CD4-positive, alpha-beta memory T cell (primary cell): ENCODE results near the gene CDKN2B. TPM values are rescaled to one million over a fixed set of nuclear protein-coding genes. Genes with fewer than 3 reads are reported as not detected.
"Not testable (repeated sequence)": the region's sequence is repeated elsewhere in the genome, so short reads cannot be mapped to it uniquely, and the experiment has no call there.

Source experiments
- CTCF ChIA-PET: fragments of 350-600 bp; sonication (Branson Sonifier 250); formaldehyde crosslinking; loops from one replicate; lab custom pipeline; 2021; ENCODE audit warnings: inconsistent platforms; ENCODE audit not compliant: partially characterized antibody; lab: Charles Lee
- POLR2A ChIA-PET: fragments of 350-600 bp; sonication (Branson Sonifier 250); formaldehyde crosslinking; loops from one replicate; lab custom pipeline; 2021; ENCODE audit not compliant: partially characterized antibody; lab: Charles Lee
- DNase-seq, 5 donors: peaks; one replicate each; pipeline versions ENCODE4 v3.0.0 to v3.0.0-alpha.2; 2020 to 2022; ENCODE audit warnings: mixed read lengths in 1 of 5
- H3K27ac ChIP-seq: one replicate; pipeline ENCODE4 v1.7.0; 2013; ENCODE audit warnings: low read depth, low read length
- H3K27me3 ChIP-seq: 2 replicates; pipeline ENCODE4 v1.7.0; 2013; ENCODE audit warnings: mild to moderate bottlenecking, low read length, moderate library complexity; ENCODE audit not compliant: insufficient read depth
- H3K36me3 ChIP-seq: 2 replicates; pipeline ENCODE4 v1.7.0; 2013; ENCODE audit warnings: mild to moderate bottlenecking, low read length, moderate library complexity; ENCODE audit not compliant: insufficient read depth
- H3K4me1 ChIP-seq: 2 replicates; pipeline ENCODE4 v1.7.0; 2013; ENCODE audit warnings: mild to moderate bottlenecking, low read length, moderate library complexity; ENCODE audit not compliant: insufficient read depth
- H3K4me3 ChIP-seq, 2 donors: one replicate each; pipeline ENCODE4 v1.7.0; 2013; ENCODE audit warnings: low read length in 2 of 2, mild to moderate bottlenecking in 1 of 2
- H3K9me3 ChIP-seq, 2 donors: one replicate each; pipeline ENCODE4 v1.7.0; 2013; ENCODE audit warnings: low read length in 2 of 2, control low read depth in 1 of 2; ENCODE audit not compliant: control insufficient read depth in 1 of 2
- H3K27ac Mint-ChIP-seq, 7 donors: one replicate each; pipeline ENCODE4 v1.8.0; 2020 to 2021; ENCODE audit warnings: mixed read lengths in 7 of 7, mild to moderate bottlenecking in 6 of 7, inconsistent platforms in 3 of 7, moderate library complexity in 3 of 7
- H3K27me3 Mint-ChIP-seq, 2 donors: one replicate each; pipeline ENCODE4 v1.8.0; 2020 to 2021; ENCODE audit warnings: mixed read lengths in 2 of 2
- H3K36me3 Mint-ChIP-seq, 2 donors: one replicate each; pipeline ENCODE4 v1.8.0; 2020 to 2021; ENCODE audit warnings: mixed read lengths in 2 of 2, inconsistent platforms in 1 of 2, mild to moderate bottlenecking in 1 of 2
- H3K4me1 Mint-ChIP-seq, 4 donors: one replicate each; pipeline ENCODE4 v1.8.0; 2020 to 2021; ENCODE audit warnings: mixed read lengths in 4 of 4, mild to moderate bottlenecking in 1 of 4
- H3K4me3 Mint-ChIP-seq, 8 donors: one replicate each; pipeline ENCODE4 v1.8.0; 2020 to 2021; ENCODE audit warnings: mixed read lengths in 8 of 8, mild to moderate bottlenecking in 7 of 8, moderate library complexity in 6 of 8, inconsistent platforms in 3 of 8
- H3K9me3 Mint-ChIP-seq, 8 donors: one replicate each; pipeline ENCODE4 v1.8.0; 2020 to 2021; ENCODE audit warnings: mixed read lengths in 8 of 8, mild to moderate bottlenecking in 5 of 8, inconsistent platforms in 3 of 8, moderate library complexity in 1 of 8
- intact Hi-C: fragments of 100-400 bp; cut with micrococcal nuclease; formaldehyde crosslinking; loops from one replicate; pipeline ENCODE4 v1.15.1; 2023
- polyA plus RNA-seq, 2 donors: library from polyadenylated mRNA; unstranded; fragments of 300-500 nt; fragmentation: Illumina TruSeq; gene quantifications; one replicate each; pipeline ENCODE4 v1.2.3, GENCODE V29; 2021
- total RNA-seq, 2 experiments: library from RNA; stranded (reverse); gene quantifications; one replicate each; pipeline ENCODE4 v1.2.3, GENCODE V29; 2021

Gene CDKN2B
- total and polyA plus RNA-seq, 4 experiments from 2014 or later = 0.26 to 2.1 (median 0.64) TPM

GRCh38 chr9:21961569-21961968 is 47.5 kb downstream of the CDKN2B start:
- ChIA-PET POLR2A (no interaction called here), CTCF (interaction anchor here (1.0 to 1.6 kb wide), 2 partner anchors 42 to 47 kb away, joined by 3 to 4 read pairs; partner anchors contain the start of gene CDKN2B)
- no peaks in the 10 kb centered on the region for H3K9me3 ChIP-seq
- Mint-ChIP-seq H3K4me3 (no peak overlapping the region), H3K9me3 (peaks cover 6 to 25% (median 14%) of the 10 kb centered on the region in 8 donors), H3K27me3 (peaks cover 47 to 55% of the 10 kb centered on the region in 2 donors), H3K36me3 (peaks cover 0 to 2% of the 10 kb centered on the region in 2 donors), H3K27ac (peak overlapping the region in 1 of 7 donors; percentile 64), H3K4me1 (peaks cover 10 to 19% (median 16%) of the 10 kb centered on the region in 4 donors)
- intact Hi-C loops = no loop called here
- H3K36me3 ChIP-seq = no peaks in the 10 kb centered on the region
- H3K4me1 ChIP-seq = peaks cover 13% of the 10 kb centered on the region
- H3K27ac ChIP-seq = no peak overlapping the region
- no peak overlapping the region for H3K4me3 ChIP-seq
- H3K27me3 ChIP-seq = peaks cover 31% of the 10 kb centered on the region
- DNase-seq = no peak

GRCh38 chr9:21959268-21959667 is 49.8 kb downstream of the CDKN2B start:
- H3K4me1 Mint-ChIP-seq, H3K9me3 ChIP-seq, H3K36me3 ChIP-seq, H3K36me3 Mint-ChIP-seq, H3K4me1 ChIP-seq, POLR2A ChIA-PET, CTCF ChIA-PET, H3K27ac ChIP-seq, H3K4me3 Mint-ChIP-seq, DNase-seq, intact Hi-C loops, H3K27ac Mint-ChIP-seq, H3K4me3 ChIP-seq: not testable (repeated sequence)
- Mint-ChIP-seq H3K9me3 (peaks cover 6 to 15% (median 9%) of the 10 kb centered on the region in 8 donors), H3K27me3 (peaks cover 28 to 36% of the 10 kb centered on the region in 2 donors)
- peaks cover 10% of the 10 kb centered on the region for H3K27me3 ChIP-seq

GRCh38 chr9:21958833-21959232 is 50.3 kb downstream of the CDKN2B start:
- H3K27me3 ChIP-seq = peaks cover 6% of the 10 kb centered on the region
- Mint-ChIP-seq H3K4me3 (no peak overlapping the region), H3K4me1 (peaks cover 0 to 5% (median 0%) of the 10 kb centered on the region in 4 donors), H3K27ac (no peak overlapping the region), H3K27me3 (peaks cover 24 to 32% of the 10 kb centered on the region in 2 donors), H3K9me3 (peaks cover 4 to 15% (median 9%) of the 10 kb centered on the region in 8 donors), H3K36me3 (peaks cover 0 to 2% of the 10 kb centered on the region in 2 donors)
- ChIA-PET POLR2A (no interaction called here), CTCF (no interaction called here)
- H3K9me3 ChIP-seq = no peaks in the 10 kb centered on the region
- DNase-seq = no peak
- no peaks in the 10 kb centered on the region for H3K4me1 ChIP-seq
- no peak overlapping the region for H3K4me3 ChIP-seq
- intact Hi-C loops = no loop called here
- H3K36me3 ChIP-seq = no peaks in the 10 kb centered on the region
- no peak overlapping the region for H3K27ac ChIP-seq

Other genes with a start within 250 kb of the CDKN2B start
- 10 to 100 TPM; 45.5 to 47.9 TPM for gene MTAP, start 206.7 kb downstream of the CDKN2B start, total RNA-seq
- gene MTAP, start 206.7 kb downstream of the CDKN2B start, polyA plus RNA-seq = 10 to 100 TPM; 21.1 to 22.5 TPM
- gene CDKN2A, start 14.9 kb downstream of the CDKN2B start, total RNA-seq = 1 to 10 TPM; 6.1 to 7.0 TPM
- gene CDKN2A, start 14.9 kb downstream of the CDKN2B start, polyA plus RNA-seq = 1 to 10 TPM; 5.4 to 6.3 TPM
- gene CDKN2B-AS1, start 14.5 kb downstream of the CDKN2B start, total RNA-seq = 1 to 10 TPM; 1.9 to 2.2 TPM
- gene CDKN2B-AS1, start 14.5 kb downstream of the CDKN2B start, polyA plus RNA-seq = under 1 TPM in 1 of 2 donors, not detected in 1; 0.11 TPM